SHP77 (cell line): Measurements from ENCODE around the gene TBCK.
"Not testable (repeated sequence)": the region's sequence is repeated elsewhere in the genome, so short reads cannot be mapped to it uniquely, and the experiment has no call there.

Experiments used
- DNase-seq, 2 experiments: peaks; one replicate each; lab custom pipeline; 2025; lab: John Stamatoyannopoulos, UW

The TBCK gene

GRCh38 chr4:106213291-106213690 is 102.7 kb downstream of the TBCK start:
- DNase-seq: peak; percentile 1 to 3

DNA sequence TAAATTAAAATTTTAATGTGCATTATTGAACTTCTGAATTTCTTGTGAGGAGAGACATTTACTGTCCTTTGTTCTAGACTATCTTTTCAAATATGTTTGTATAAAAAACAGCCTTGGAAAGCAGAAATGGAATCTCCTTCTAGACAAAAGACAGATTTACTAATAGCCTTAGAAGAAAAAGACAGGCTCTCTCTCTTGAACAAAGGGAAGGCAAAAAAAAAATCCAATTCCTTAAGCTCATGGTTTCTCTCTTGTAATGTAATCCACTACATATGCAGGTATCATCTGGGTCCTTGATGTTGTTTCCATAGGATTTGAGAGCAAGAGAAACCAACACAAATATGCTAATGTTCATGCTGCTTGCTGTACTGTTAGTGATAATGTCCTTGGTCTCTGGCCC is 106.0 kb downstream of the TBCK start:
- DNase-seq: no peak

GRCh38 chr4:106208481-106209460 is 107.2 kb downstream of the TBCK start:
- DNase-seq: no peak

DNA sequence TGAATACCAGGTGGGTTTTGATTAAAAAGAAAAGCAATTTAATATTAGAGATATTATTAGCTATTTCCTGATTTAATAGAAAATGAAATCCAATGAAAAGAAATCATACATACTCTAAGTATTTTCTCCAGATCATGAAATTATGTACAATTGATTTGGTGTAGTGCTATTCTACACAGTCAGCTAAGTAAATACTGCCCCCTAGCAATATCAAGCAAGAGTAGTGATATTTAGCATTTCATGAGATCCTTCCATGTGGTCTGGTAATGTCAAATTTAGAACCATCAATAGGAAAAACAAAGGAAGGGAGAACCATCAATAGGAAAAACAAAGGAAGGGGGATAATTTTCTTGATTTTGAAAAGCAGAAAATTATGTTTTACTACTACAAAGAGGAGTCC is 114.6 kb downstream of the TBCK start:
- peak; percentile 0 to 2 for DNase-seq

GRCh38 chr4:106195435-106195950 is 120.5 kb downstream of the TBCK start:
- no peak for DNase-seq

GRCh38 chr4:106194801-106195200 is 121.2 kb downstream of the TBCK start:
- DNase-seq: no peak

- no peak for DNase-seq
Measured at GRCh38 chr4:106192131-106192530, 123.9 kb downstream of the TBCK start.

DNA sequence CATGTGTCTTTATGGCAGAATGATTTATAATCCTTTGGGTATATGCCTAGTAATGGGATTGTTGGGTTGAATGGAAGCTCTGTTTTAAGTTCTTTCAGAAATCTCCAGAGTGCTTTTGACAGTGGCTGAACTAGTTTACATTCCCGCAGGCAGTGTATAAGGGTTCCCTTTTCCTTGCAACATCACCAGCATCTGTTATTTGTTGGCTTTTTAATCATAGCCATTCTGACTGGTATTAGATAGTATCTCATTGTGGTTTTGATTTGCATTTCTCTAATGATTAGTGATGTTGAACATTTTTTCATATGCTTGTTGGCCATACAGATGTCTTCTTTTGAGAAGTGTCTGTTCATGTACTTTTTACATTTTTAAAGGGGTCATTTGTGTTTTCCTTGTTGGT is 129.8 kb downstream of the TBCK start:
- DNase-seq: no peak

GRCh38 chr4:106183551-106183950 is 132.5 kb downstream of the TBCK start:
- no peak for DNase-seq

GRCh38 chr4:106172861-106173260 is 143.1 kb downstream of the TBCK start:
- DNase-seq: no peak

DNA sequence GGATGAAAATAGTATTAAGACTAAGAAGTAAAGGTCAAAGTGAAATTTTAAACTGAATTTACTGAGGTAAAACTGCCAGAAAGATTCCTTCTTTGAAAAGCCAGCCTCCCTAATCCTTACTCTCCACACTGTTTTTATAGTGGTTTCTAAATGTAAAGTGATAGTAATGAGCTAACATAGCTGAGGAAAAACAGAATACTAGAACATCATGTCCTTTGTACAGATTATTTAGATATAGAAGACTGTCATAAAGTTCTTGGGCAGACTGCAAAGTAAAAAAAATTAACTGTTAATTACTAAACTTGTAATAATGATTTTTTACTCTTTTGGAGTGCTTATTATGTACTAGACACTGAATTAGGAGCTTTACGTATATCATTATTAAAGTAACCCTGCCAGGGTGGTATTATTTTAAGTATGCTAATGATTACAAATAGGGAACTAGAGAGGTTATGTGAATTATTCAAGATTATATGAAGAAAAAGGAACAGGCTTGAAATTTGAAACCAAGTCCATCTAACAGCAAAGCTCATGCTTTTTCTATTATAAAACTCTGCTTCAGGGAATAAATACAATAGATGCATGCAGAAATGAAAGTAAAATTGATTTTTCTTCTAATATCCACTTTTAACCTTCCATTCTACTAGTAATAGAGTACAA is 150.5 kb downstream of the TBCK start:
- DNase-seq: no peak

DNA sequence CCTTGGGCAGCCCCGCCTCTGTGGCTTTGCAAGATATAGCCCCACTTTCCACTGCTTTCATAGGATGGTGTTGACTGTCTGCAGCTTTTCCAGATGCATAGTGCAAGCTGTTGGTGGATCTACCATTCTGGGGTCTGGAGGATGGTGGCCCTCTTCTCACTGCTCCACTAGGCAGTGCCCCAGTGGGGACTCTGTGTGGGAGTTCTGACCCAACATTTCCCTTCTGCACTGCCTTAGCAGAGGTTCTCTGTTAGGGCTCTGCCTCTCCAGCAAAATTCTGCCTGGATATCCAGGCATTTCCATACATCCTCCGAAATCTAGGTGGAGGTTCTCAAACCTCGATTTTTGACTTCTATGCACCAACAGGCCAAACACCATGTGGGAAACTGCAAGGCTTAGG is 153.7 kb downstream of the TBCK start:
- DNase-seq: no peak

GRCh38 chr4:106160560-106160959 is 155.4 kb downstream of the TBCK start:
- no peak for DNase-seq

DNA sequence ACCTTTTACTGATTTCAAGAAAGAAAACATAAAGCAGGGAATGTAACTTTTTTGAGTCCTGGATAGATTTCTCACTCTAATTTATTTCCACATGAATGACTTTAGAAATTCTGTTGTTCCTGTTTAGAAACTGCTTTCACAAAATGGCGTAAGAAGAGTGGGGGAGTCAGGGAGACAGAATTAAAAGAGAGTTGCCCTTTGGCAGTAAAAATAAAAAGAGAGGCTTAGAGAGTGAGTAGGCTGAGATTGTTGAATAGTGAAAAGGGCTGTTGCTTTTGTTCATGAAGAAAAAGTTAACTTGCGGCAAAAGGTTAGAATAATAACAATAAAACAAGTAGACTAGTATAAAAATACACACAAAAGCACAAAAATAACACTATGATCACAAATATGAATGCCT is 166.1 kb downstream of the TBCK start:
- DNase-seq: no peak

DNA sequence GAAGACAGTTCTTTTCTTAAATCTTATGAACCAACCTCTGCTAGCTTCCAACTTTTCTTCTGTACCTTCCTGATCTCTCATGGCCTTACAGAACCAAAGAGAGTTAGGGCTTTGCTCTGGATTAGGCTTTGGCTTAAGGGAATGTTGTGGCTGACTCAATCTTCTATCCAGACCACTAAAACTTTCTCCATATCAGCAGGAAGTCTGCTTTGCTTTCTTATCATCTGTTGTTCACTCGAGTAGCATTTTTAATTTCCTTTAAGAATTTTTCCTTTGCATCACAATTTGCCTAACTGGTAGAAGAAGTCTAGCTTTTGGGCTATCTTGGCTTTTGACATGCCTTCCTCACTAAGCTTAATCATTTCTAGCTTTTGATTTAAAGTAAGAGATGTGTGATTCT is 167.0 kb downstream of the TBCK start:
- DNase-seq: no peak

DNA sequence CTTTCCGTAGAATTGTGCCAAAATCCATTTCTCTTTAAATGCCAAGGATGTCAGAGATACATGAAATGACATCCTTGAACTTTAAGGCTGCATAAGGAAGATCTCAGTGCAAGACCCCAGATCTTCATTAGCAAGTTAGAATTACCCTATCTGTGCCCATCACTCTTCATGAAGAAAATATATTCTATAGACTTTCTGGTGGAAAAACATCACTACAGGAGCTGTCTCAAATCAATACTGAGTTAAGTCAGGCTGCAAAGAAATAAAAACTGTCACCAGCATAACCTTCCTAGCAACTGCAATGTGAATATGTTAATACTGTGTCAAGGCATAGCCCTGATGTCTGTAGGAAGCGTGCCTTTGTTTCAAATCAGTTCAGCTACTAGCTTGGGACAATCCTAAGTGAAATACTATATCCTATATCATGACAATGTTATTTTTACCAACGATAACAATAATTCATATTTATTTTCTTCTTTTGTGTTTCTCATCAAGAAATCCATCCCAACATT is 173.3 kb downstream of the TBCK start:
- no peak for DNase-seq

- no peak for DNase-seq
Measured at GRCh38 chr4:106140601-106141000, 175.4 kb downstream of the TBCK start.

GRCh38 chr4:106136777-106137331 is 179.2 kb downstream of the TBCK start:
- no peak for DNase-seq

DNA sequence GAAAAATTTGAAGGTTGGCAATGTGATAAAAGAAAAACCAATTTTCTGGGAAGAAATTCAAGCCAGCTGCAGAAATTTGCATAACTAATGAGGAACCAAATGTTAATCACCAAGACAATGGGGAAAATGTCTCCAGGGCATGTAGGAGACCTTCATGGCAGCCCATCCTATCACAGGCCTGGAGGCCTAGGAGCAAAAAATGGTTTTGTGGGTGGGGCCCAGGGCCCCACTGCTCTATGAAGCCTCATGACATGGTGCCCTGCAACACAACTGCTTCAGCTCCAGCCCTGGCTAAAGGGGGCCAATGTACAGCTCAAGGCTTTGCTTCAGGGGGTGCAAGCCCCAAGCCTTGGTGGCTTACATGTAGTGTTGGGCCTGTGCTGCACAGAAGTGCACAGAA is 184.0 kb downstream of the TBCK start:
- no peak for DNase-seq

GRCh38 chr4:106126062-106126461 is 189.9 kb downstream of the TBCK start:
- no peak for DNase-seq

- DNase-seq: not testable (repeated sequence)
Measured at GRCh38 chr4:106119949-106120555, 196.0 kb downstream of the TBCK start.

DNA sequence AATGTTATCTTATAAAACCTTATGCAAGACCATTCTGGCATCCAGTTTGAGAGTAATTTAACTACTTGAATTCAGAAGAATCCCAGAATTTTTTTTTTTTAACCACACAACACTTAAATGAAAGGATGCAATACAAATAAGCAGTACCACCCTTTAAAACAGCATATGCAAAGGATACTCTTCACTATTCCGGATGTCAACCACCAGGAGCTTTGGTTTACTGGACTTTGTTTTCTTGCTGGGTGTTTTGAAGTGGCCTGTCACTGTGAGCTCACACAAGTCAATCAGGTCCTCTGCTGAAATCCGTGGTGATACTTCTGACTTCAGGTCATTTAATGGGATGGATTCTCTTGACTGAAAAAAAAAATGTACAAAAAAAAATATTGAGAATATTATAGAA is 200.0 kb downstream of the TBCK start:
- DNase-seq: no peak
